HepG2 (cell line): ENCODE data around the gene ELL3. TPM values are rescaled to one million over a fixed set of nuclear protein-coding genes. Genes with fewer than 3 reads are reported as not detected.
"Not testable (repeated sequence)": the region's sequence is repeated elsewhere in the genome, so short reads cannot be mapped to it uniquely, and the experiment has no call there.

Source experiments
- ATAC-seq: fragments of 200-7000 bp; cut with Tn5 transposase; 3 replicates; pipeline ENCODE4 v1.9.1; 2020; ENCODE audit warnings: mild to moderate bottlenecking, moderate library complexity
- BruUV-seq: library from RNA; stranded (reverse); fragments of 400-500 nt; replicated peaks from 2 replicates; lab custom pipeline; 2021; lab: Mats Ljungman, UMichigan
- CTCF ChIA-PET: fragments of 300-600 bp; formaldehyde crosslinking; extraction: SDS; loops from one replicate; lab custom pipeline; 2021; ENCODE audit warnings: low total read pairs, inconsistent platforms, low intra/inter-chr PET ratio; lab: Yijun Ruan, JAX
- POLR2A ChIA-PET: fragments of 350-600 bp; sonication (Branson Sonifier 250); formaldehyde crosslinking; loops from one replicate; lab custom pipeline; 2020; ENCODE audit warnings: antibody characterized with exemption, inconsistent platforms; lab: Yijun Ruan, JAX
- DNase-seq: peaks from one replicate; pipeline ENCODE4 v3.0.0-alpha.2; 2015; ENCODE audit warnings: low spot score
- FAIRE-seq: peaks from 3 replicates; lab custom pipeline; 2011; peaks lifted over from hg19 to GRCh38; lab: Jason Lieb, UNC
- H2AFZ ChIP-seq: one replicate; pipeline ENCODE4 v1.6.1; 2011; ENCODE audit warnings: low read length, inconsistent platforms
- H3K27ac ChIP-seq: fragments of 300-600 bp; 3 replicates; pipeline ENCODE4 v1.8.0; 2011; ENCODE audit warnings: mixed run types, mild to moderate bottlenecking, mixed read lengths, low read length, inconsistent platforms; ENCODE audit not compliant: insufficient read depth; ENCODE audit errors: extremely low read length
- H3K27me3 ChIP-seq, 2 experiments: fragments of 200-600 bp in 1 of 2; 2 replicates in 1 of 2; 3 replicates in 1 of 2; pipeline versions ENCODE4 v1.6.0 to v1.8.0; 2011; ENCODE audit warnings: low read length in 2 of 2, mild to moderate bottlenecking in 2 of 2, moderate library complexity in 2 of 2, inconsistent platforms in 1 of 2; ENCODE audit not compliant: insufficient read depth in 2 of 2, control insufficient read depth in 1 of 2
- H3K36me3 ChIP-seq, 2 experiments: fragments of 200-600 bp in 1 of 2; replicated peaks in 1 of 2; 2 replicates in 1 of 2; 3 replicates in 1 of 2; pipeline versions ENCODE4 v1.5.1 to v1.8.0; 2011; ENCODE audit warnings: low read length in 2 of 2, inconsistent platforms in 1 of 2; ENCODE audit not compliant: insufficient read depth in 2 of 2, control insufficient read depth in 1 of 2
- H3K4me1 ChIP-seq: 2 replicates; pipeline ENCODE4 v1.5.1; 2012; ENCODE audit warnings: low read length, inconsistent platforms; ENCODE audit not compliant: insufficient read depth
- H3K4me2 ChIP-seq: 2 replicates; pipeline ENCODE4 v1.6.0; 2011; ENCODE audit warnings: low read depth, low read length, inconsistent platforms
- H3K4me3 ChIP-seq, 3 experiments: fragments of 200-600 bp in 1 of 3; sonication (generic), shearing (Covaris generic) in 1 of 3; replicated peaks in 1 of 3; 2 replicates each; pipeline ENCODE4 v1.5.1; 2011 to 2016; ENCODE audit warnings: low read length in 3 of 3, inconsistent platforms in 2 of 3, low read depth in 2 of 3, mild to moderate bottlenecking in 2 of 3, control low read depth in 1 of 3, mixed read lengths in 1 of 3; ENCODE audit not compliant: insufficient read depth in 1 of 3
- H3K79me2 ChIP-seq: one replicate; pipeline ENCODE4 v1.6.1; 2011; ENCODE audit warnings: low read length, inconsistent platforms; ENCODE audit not compliant: insufficient read depth
- H3K9ac ChIP-seq: 2 replicates; pipeline ENCODE4 v1.6.0; 2011; ENCODE audit warnings: mild to moderate bottlenecking, low read depth, low read length, inconsistent platforms; ENCODE audit not compliant: insufficient read depth
- H3K9me3 ChIP-seq: 2 replicates; pipeline ENCODE4 v1.5.1; 2012; ENCODE audit warnings: mild to moderate bottlenecking, low read length
- H4K20me1 ChIP-seq: 2 replicates; pipeline ENCODE4 v1.6.0; 2011; ENCODE audit warnings: inconsistent platforms, mild to moderate bottlenecking, low read length, moderate library complexity; ENCODE audit not compliant: insufficient read depth
- ARNT2 ChIP-seq: sonication (generic); formaldehyde crosslinking; IDR thresholded peaks from 2 replicates; pipeline ENCODE4 v1.8.0; 2022; ENCODE audit warnings: mild to moderate bottlenecking, low read depth, missing genetic modification reagents, moderate library complexity
- ZNF121 ChIP-seq: sonication (generic); formaldehyde crosslinking; IDR thresholded peaks from 2 replicates; pipeline ENCODE4 v1.5.0; 2020; ENCODE audit warnings: mild to moderate bottlenecking, missing genetic modification reagents
- WGBS: methylation state at CpG from one replicate; pipeline ENCODE4 v1.1.6; 2017; ENCODE audit warnings: low lambda C conversion rate; 5-methylcytosine and 5-hydroxymethylcytosine counted together
- in situ Hi-C: cut with HindIII; loops from 2 replicates; pipeline ENCODE4 v1.10.0; 2017; ENCODE audit warnings: low pct_unique_long_range_greater_than_20kb; ENCODE audit not compliant: extremely low pct_ligation_motif_present
- intact Hi-C: fragments of 100-400 bp; cut with micrococcal nuclease; formaldehyde crosslinking; loops from one replicate; pipeline ENCODE4 v1.10.0; 2022; ENCODE audit not compliant: unreplicated experiment
- polyA plus RNA-seq, 8 experiments: library from polyadenylated mRNA; depleted of rRNA in 3 of 8; stranded (reverse) in 7 of 8; unstranded in 1 of 8; fragments of >200 nt; fragmentation: Illumina TruSeq in 4 of 8; extraction: Trizol in 4 of 8; gene quantifications; 2 replicates each; pipeline versions ENCODE4 v1.2.1 to v1.2.3, GENCODE V29; 2011 to 2016; ENCODE audit warnings: low read depth in 4 of 8, missing spikeins in 1 of 8, mixed read lengths in 1 of 8; ENCODE audit not compliant: insufficient read depth in 1 of 8
- total RNA-seq, 5 experiments: library from RNA; depleted of rRNA; stranded (reverse); fragments of >200 nt; fragmentation: Illumina TruSeq; extraction: Trizol; gene quantifications; 2 replicates each; pipeline ENCODE4 v1.2.3, GENCODE V29; 2016; ENCODE audit warnings: low read depth in 1 of 5

ELL3 gene
- total and polyA plus RNA-seq, 2 of the 13 experiments (the other 11 are each of a cell fraction or from before 2014, with no cell fraction given): 6.1 to 8.8 TPM

- in situ Hi-C loops: no loop called here
- BruUV-seq: no TSS peak
- ATAC-seq (no peak), DNase-seq (no peak), FAIRE-seq (no peak)
- no peaks in the 10 kb centered on the region for H3K36me3 ChIP-seq
- intact Hi-C loops: no loop called here
- WGBS: 93% methylated on average over 11 of the region's 11 CpGs
- POLR2A ChIA-PET: no interaction called here
- no peak overlapping the region for H3K27ac ChIP-seq
- H3K9ac ChIP-seq: peak overlapping the region; percentile 66; the same call in 1 of the 2 replicates
- peaks cover 31% of the 10 kb centered on the region for H3K79me2 ChIP-seq
- peak overlapping the region in 2 of 3 experiments; percentile 62 to 64; a peak in 4 of 6 replicates for H3K4me3 ChIP-seq
- TF ChIP-seq ARNT2 (no peak), ZNF121 (CRISPR knock-in tag) (peak; percentile 60)
- no peaks in the 10 kb centered on the region for H4K20me1 ChIP-seq
- CTCF ChIA-PET: no interaction called here
- H2AFZ ChIP-seq: no peak overlapping the region
- peaks cover 50% of the 10 kb centered on the region for H3K4me1 ChIP-seq
- no peaks in the 10 kb centered on the region for H3K9me3 ChIP-seq
- no peaks in the 10 kb centered on the region; a peak in 1 of 5 replicates for H3K27me3 ChIP-seq
- H3K4me2 ChIP-seq: peak overlapping the region; percentile 66
Measured at GRCh38 chr15:43826029-43826507, 49.3 kb upstream of the ELL3 start.

DNA sequence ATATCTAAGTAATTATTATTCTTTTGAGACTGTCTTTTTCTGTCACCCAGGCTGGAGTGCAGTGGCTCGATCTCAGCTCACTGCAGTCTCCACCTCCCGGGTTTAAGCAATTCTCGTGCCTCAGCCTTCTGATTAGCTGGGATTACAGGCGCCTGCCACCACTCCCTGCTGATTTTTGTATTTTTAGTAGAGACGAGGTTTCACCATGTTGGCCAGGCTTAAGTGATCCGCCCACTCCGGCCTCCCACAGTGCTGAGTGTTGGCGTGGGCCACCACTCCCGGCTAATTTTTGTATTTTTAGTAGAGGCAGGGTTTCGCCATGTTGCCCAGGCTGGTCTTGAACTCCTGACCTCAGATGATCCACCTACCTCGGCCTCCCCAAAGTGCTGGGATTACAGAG, 48.5 kb upstream of the ELL3 start:
- intact Hi-C loops, H3K9ac ChIP-seq, ATAC-seq, H3K27me3 ChIP-seq, DNase-seq, H4K20me1 ChIP-seq, H3K4me2 ChIP-seq, H3K27ac ChIP-seq, FAIRE-seq, CTCF ChIA-PET, BruUV-seq, in situ Hi-C loops, H2AFZ ChIP-seq, H3K4me3 ChIP-seq, H3K36me3 ChIP-seq, H3K9me3 ChIP-seq: not testable (repeated sequence)
- 95% methylated on average over 11 of the region's 11 CpGs for WGBS
- POLR2A ChIA-PET: interaction anchor here (1.1 to 4.2 kb wide), 4 partner anchors 24 to 48 kb away, joined by 5 to 30 read pairs (median 8); partner anchors contain the start of genes ELL3, HYPK, SERF2 and SERINC4
- Histone ChIP-seq H3K4me1 (peaks cover 55% of the 10 kb centered on the region), H3K79me2 (peaks cover 38% of the 10 kb centered on the region)
